Hematopoietic multipotent progenitor cell treated with erythropoietin and hydrocortisone succinate and interleukin-3 and kit ligand, for 6 days (in vitro differentiated cells): Measurements from ENCODE around the gene SGSM1.

ENCODE experiments used
- DNase-seq: peaks from one replicate; pipeline ENCODE4 v3.0.0-alpha.2; 2015

Gene SGSM1

DNA sequence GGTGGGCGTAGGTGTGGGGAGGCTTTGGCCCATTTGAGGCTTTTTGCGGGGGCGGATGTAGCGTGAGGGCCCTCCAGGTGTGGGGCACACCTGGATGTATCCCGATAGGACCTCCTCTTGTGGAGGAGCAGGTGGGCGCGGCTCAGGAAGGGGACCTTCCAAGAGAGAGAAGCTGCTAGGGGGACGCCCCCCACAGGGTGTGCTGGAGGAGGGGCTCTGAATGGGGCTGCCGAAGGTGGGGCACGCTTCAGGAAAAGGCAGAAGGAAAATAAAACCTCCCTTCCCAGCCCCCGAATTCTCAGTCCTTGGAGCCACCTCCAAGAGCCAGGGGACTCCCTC, 621 bp downstream of the SGSM1 start:
- no peak for DNase-seq

DNA sequence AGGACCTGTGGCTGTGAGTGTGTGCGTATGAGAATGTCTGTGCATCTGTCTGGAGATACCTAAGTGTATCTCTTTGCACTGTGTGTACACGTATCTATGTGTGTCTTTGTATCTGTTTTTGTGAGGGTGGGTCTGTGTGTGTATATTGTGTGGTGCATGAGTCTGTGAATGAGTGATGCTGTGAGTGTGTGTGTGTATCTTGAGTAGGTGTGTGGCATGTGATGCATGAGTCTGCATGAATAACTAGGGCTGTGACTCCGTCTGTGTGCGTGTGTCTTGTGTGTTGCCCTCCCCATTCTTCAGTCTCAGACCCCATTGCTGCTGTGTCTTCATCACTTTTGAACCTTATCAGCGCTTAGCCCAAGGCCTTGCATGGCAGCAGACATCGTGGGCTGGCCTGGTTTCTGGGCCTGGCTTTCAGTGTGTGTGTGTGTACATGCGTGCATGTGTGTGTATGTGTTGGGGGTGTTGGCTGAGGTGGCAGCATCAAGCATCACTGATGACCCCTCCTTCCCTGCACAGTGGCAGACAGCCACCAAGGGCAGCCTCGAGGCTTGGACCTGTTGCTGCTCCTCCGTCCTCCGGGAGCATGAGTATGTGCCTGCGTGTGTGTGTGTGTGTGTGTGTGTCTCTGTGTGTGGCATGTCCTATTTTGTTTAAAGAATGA, 1.4 kb downstream of the SGSM1 start:
- no peak for DNase-seq

DNA sequence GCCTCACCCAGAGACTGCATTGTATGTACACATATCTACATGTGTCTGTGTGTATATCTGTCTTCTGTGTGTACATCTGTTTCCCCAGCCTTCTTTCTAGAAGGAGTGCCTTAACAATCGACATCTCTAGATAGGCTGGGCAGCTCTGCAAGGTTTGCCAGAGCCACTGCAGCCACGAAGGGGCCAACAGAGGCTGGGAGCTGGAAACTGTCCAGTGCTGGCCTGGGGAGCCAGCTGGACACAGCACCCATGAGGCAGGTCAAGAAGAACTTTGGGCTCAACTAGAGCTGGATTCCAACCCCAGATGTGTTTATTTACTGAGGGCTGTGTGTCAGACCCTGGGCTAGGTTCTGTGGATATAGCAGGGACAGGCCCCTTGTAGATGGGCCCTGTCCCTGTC, 3.3 kb downstream of the SGSM1 start:
- no peak for DNase-seq

DNA sequence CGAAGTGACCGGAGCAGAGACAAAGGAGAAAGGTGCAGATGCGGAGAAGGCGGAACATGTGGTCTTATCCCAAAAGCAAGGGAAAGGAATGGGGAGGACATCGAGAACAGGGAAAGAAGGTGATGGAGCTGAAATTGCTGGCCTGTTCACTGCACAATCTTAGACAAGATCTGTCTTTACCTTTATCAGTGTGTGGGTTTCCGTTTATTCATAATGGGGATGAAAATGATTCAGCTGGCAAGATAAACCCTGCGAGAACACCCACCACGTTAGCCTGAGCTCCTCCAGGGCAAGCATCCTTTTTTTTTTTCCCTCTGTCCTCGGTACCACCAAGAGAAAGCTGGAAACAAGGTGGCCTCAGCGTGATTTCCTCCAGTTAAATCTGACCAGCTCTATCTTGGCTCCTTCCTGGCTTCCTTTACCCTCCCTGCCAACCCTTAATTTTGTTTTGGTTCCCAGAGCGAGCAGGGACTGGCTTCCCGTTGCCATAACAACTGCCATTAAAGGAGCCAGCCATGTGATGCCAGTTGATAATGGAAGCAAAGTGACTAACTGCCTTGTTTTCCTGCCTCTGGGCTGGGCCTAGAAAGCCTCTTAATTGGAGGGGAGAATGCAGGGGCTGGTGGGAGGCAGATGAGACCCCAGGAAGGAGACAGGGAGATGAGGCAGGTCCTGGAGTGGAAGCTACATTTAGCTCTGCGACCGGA, 4.2 kb downstream of the SGSM1 start:
- DNase-seq, result no peak

DNA sequence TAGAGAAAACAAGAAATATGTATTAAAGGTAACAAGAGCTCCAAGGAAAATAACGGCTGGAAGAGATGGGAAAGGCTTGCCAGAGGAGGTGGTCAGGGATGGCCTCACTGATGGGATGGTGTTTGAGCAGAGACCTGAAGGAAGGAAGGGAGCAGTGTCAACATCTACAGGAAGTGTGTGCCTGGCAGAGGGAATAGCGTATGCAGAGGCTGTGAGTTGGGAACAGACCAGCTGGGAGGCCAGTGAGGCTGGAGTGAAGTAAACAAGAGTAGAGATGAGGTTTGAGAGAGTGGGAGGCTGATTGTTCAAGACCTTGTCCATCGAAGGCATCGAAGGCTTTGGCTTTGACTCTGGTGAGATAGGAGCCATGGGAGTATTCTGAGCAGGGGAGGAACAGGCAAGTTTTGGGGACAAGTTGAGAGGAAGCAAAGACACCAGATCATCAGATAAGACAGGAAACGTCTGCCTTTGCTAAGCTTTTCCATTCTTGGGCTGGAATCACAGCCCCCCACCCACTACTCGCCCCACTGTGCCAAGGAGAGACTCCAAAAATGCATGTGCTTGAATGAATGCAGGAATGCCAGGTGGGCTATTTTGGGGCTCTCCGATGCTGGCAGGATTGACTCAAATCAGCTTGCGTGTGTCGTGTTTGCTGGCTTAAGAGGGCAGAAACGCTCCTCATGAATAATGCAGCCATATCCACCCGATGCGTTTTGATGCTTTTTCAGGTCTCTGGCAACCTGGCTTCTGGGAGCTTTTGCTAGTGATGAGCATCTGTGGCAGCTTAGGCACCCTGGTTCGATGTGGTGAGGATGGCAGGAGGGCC, 7.2 kb downstream of the SGSM1 start:
- DNase-seq, result no peak

DNA sequence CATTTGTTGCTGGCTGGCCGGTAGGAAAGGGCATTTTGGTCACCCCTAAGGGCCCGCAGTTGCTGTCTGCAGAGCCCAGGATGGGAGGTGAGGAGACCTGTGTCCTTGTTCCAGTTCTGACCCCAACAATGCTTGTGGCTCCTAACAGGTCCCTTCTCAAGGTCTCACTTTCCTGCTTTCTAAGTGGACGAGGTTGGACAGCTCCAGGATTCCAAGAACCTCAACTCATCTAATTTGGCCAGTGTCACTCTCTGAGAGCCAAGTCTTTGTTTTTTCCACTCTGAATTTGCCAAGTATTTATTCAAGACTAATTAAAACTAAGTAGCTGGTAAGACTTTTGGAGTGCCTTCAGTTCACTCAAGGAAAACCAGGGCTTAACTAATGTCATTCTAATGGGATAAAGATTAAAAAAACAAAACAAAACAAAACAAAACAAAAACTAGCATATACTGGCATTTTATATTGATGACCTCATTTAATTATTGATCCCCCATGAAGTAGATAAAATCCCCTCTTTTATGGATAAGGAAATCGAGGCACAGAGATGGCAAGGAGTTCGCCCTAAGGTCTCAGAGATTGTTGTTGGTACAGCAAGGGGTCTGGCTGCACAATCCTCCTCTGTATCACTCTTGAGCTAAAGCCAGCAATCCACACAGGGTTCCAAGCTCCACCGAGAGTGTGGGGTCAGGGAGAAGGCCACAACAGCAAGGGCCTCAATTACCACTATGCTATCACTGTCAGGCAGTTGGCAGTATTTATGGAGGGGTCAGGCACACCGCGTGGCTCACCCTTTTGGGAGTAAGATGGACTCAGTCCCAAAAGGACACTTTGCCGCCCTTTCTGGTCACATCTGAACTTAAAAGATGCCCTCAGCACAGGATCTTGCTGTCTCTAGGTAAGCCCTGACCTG, 8.1 kb downstream of the SGSM1 start:
- no peak for DNase-seq

DNA sequence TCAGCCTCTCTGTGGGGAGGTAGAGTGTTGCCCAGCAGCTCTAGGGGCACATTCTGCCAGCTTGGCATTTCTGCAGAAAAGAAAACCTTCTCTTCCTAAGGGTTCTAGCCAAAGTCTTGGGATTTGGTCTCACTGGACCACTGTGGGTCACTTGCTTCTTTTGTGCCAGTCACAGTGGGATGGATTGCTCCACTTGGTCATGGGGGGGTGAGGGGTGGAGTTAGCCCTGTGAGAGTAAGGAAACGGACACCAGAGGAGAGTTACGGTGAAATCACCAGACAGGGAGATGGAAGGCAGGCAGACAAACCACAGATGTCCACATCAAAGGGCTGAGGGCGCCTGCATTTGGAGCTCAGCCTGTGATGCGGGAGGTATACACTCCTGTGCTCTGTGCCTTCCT, 10.8 kb downstream of the SGSM1 start:
- no peak for DNase-seq

DNA sequence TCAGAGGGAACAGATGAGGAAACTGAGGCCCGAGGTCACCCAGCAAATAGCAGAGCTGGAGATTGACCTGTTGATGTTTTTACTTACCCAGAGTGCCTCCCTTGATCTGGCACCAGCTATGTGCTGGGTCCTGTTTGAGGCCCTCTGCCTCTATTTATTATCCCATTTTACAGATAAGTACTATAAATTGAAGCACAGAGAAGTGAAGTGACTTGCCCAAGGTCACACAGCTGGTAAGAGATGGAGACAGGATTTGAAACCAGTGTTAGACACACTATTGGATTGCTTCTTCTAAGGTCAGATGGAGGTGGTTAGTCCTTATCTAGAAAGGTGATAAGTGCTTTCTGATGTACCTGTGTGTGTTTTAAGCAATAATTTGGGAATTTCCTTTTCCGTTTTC, 13.5 kb downstream of the SGSM1 start:
- DNase-seq, result no peak

DNA sequence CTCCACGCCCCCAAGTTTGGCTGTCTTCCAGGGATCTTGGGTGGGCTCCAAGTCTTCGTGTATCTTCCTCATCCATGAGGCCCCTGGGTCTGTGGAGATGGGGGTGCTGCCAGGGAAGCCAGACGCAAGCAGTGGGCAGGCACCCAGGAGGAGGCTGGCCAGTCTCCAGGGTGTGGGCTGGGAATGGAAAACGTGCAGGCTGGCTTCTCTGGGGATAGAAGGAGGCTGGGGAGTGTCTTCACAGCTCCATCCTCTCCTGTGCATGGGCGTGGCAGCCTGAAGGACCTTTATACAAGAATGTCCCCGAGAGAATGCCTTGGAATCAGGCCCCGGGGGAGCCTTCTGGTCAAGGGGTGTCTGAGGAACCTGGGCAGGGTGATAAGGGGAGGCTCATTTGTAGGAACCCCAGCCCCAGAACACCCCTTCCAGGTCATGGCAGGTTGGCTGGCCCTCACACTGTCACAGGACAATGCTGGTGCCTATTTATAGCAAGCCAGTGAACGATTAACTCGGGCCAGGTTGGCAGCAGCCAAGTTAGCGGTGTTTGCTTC, 14.0 kb downstream of the SGSM1 start:
- DNase-seq, result no peak

DNA sequence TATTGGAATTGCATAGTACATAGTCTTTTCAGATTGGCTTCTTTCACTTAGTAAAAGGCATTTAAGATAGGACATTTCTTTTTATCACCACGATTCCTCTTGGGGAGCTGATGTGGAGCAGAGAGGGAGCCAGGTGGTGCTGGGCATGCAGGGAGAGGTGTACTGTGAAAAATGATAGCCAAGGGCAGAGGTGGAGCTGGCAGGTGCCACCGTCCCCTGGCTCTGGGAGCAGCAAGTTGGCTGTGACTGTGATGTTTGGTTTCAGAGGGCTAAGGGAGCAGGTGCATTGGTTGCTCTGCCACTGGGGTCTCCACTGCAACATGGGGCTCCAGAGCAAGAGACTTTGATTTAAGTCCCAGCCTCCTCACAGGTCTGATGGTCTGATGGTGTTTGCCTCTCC, 16.5 kb downstream of the SGSM1 start:
- DNase-seq, result no peak

DNA sequence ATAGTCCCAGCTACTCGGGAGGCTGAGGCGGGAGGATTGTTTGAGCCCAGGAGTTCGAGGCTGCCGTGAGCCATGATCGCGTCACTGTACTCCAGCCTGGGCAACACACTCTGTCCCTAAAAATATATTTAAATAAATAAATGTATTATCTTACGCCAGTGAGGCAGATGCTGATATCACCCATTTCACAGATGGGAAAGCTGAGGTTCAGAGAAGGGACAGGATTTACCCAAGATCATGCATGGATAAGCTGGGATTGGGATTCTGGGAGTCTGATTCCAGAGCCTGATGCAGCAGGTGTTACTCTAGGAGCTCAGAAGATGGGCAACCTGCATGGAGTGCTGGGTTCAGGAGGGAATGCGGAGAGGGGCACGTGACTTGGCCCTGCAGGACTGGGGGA, 17.8 kb downstream of the SGSM1 start:
- no peak for DNase-seq

DNA sequence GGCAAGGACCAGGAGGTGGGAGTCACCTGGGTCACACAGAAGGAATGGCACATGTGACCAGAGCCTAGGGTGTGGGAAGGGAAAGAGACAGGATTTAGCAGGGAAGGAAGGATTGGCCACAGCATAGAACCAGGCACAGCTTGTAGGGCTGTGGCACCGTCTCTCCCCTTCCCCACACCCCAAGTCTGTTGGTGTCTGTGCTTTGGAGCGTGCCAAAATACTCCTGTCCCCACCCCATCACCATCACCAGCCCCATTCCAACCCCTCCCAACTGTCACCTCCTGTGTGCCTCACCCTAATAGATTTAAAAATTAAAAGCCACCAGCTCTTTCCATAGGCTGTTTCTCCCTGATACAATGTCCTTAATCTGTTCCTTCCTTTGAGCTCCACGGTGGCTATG, 18.2 kb downstream of the SGSM1 start:
- DNase-seq, result no peak

DNA sequence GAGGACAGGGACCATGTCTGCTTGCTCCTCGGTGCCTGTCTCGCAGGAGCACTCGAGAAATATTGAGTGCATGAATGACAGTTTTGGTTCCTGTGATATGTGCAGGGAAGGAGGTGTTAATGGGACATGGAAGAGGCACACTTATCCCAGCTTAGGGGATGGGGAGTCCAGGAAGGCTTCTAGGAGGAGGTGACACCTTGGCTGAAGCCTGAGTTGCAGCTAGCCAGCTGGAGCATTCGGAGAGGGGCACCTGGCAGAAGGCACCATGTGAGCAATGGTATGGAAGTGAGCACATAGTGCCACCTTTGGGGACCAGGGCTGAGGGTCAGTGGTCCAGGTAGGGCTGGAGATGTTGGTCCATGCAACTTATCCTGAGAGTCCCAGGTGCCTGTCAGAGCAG, 18.9 kb downstream of the SGSM1 start:
- no peak for DNase-seq

DNA sequence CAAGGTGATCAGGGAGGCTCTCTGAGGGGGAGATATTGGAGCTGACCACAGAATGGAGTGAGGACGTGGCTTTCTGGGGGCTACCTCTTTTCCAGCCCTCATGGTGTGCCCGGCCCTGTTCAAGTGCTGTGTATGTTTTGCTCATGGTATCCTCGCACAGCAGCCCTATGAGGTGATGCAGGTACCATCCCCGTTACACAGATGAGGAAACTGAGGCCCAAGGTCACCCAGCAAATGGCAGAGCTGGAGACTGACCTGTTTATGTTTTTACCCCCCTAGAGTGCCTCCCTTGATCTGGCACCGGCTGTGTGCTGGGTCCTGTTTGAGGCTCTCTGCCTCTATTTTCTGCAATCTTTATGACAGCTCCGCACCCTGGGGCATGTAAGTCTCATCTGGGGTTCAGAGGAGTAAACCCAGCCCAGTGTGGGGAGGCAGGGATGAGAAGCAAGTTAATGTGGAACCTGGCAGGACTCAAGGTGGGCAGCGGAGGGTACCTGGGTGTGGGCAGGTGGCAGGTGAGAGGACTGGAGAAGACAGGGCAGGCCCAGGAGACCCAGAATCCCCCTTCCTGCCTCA, 20.8 kb downstream of the SGSM1 start:
- DNase-seq, result no peak

DNA sequence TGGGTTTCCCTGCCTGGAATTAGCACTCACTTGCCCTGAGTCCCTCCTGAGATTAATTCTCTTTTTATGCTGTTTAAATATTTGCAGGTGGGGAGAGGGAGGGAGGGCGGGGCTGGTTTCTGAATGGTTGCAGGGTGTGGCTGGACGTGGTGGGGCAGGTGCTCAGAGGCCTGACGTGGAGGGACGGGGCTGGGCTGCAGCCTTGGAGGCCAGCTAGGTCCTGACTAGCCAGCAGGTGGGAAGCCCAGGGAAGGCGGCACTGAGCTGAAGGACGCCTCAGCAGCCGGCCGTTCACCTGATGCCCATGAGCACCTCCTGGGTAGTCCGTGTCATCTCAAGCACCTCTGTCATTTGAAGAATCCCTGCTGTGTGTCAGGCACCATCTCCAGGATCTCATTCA, 21.3 kb downstream of the SGSM1 start:
- DNase-seq, result no peak

DNA sequence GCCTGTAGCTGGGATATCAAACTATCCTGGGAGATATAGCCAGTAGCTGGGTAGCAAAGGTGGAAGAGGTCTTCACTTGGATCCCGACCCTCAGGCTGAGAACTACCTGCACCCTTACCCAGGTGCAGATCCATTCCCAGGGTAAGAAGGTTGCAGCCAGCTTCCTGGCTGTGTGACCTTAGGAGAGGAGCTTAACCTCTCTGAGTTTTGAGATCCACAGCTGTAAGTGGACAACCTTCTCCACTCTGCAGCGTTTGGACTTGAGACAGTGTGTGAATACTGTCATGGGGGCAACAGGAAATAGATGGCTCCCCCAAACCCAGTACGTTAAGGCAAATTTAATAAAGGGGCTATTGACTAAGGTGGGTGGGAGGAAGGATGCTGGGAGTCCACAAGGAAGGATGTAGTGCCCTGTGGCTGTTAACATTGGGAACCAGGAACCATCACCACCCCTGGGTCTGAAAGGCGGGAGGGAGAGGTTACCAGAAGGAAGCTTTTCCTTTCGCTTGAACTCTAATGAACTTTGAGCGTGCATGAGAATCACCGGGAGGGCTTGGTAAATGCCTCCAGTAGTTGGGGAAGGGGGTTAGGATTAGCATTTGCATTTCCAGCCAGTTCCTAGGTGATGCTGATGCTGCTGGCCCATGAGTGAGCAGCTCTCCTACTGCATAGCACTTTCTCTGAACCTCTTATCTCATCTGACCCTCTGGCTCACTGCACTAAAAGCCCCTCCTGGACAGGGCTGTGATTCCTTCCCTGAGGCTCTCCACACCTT, 24.4 kb downstream of the SGSM1 start:
- DNase-seq, result no peak

DNA sequence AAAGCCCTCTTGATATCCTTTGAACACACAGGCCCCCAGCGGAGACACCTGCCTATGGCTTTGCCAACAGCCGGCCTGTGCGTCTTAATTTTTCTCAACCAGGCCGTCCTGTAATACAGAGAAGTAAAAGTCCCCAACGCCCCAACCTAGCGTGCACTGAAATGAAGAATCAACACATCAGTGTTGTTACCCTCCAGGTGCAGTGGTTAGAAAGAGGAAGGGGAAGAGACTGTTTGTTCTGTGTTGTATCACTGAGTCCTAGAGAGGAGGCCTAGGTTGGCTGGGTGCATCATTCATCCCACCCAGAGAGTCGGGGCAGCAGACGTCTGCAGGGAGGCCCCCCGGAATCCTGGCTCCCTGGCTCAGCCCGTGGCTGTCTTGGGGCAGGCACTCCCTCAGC, 25.7 kb downstream of the SGSM1 start:
- DNase-seq, result no peak

DNA sequence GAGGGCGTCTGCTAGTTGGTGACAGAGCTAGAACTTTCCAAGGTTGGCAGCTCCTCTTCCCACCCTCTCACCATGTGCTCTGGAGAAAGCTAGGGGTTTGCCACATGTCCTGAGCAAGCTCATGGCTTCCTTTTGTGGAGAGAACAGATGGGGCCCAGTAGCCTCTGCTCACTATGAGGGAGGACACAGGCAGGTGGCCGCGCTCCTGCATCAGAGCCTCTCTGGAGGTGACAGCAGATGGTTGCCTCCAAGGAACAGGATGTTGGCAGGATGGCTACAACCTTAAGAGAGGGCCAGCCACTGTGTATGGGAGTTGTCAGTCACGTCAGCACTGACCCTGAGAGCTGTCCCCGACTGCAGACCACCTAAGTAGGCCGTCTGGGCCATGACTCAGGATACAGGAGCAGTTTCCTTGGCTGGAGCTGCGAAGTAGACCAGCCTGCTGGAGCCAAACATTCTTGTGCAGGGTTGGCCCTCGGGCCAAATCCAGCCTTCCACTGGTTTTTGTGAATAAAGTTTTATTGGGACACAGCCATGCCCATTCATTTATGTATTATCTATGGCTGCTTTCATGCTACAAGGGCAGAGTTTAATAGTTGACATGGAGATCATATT, 28.0 kb downstream of the SGSM1 start:
- DNase-seq, result no peak

DNA sequence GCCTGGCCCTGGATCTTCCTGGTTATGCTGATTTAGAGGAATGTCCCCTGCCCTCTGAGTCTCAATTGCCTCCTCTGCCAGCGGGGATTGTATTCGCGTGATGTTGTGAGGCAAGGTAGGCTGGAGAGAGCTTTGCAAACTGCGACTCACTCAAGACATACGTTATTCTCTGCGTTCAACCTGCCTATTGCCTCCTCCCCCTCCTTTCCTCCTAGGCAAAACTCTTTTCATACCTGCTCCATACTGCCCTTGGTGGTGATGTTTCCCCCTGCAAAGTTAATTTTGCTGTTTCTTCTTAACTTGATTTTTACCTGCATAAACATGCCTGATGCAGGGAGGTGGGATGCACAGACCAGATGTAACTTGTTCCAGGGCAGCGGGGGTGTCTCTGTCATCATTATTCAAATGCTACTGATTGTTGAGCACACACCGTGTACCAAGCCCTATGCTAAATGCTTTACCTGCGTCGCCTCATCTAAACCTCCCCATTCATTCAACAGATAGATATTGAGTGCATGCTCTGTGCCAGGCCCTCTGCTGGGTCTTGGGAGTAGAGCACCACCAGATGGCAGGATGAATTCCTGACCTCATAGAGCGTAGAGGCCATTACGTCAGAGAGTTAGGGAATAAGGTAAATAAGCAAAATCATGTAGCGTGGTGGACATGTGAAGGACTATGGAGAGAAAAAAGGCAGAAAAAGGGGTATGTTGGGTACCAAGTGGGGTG, 29.0 kb downstream of the SGSM1 start:
- peak; percentile 56 for DNase-seq

DNA sequence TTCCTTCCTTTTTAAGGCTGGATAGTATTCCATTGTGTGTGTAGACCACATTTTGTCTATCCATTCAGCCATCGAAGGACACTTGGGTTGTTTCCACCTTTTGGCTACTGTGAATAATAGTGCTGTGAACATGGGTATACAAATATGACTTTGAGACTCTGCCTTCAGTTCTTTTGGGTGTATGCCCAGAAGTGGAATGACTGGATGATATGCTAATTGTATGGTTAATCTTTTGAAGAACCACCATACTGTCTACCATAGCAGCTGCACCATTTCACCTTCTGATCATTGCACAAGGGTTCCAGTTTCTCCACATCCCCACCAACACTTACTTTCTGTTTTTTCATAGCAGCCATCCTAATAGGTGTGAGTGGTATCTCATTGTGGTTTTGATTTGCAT, 30.3 kb downstream of the SGSM1 start:
- DNase-seq, result no peak
